Heart right ventricle (tissue), 16 donors: Measurements from ENCODE around the gene APOLD1. TPM values are rescaled to one million over a fixed set of nuclear protein-coding genes. Genes with fewer than 3 reads are reported as not detected.
"Not testable (repeated sequence)": the region's sequence is repeated elsewhere in the genome, so short reads cannot be mapped to it uniquely, and the experiment has no call there.

Experiments used
- ATAC-seq, 8 donors: fragments of 200-7000 bp; cut with Tn5 transposase; one replicate each; pipeline ENCODE4 v1.9.1; 2020; ENCODE audit warnings: mild to moderate bottlenecking in 8 of 8, moderate library complexity in 8 of 8, moderate number of reproducible peaks in 1 of 8
- DNase-seq, 2 donors: peaks; one replicate each; pipeline ENCODE4 v3.0.0-alpha.2; 2020
- H3K27ac ChIP-seq, 10 donors: fragments of 200-600 bp; sonication (generic) in 2 of 10; one replicate each; pipeline versions ENCODE4 v1.5.0 to v1.8.0; 2020 to 2022; ENCODE audit warnings: mild to moderate bottlenecking in 3 of 10
- H3K27me3 ChIP-seq, 7 donors: fragments of 200-600 bp; one replicate each; pipeline ENCODE4 v1.8.0; 2021 to 2022; ENCODE audit warnings: mild to moderate bottlenecking in 2 of 7
- H3K36me3 ChIP-seq, 9 donors: fragments of 200-600 bp; sonication (generic) in 1 of 9; one replicate each; pipeline versions ENCODE4 v1.5.0 to v1.8.0; 2020 to 2022; ENCODE audit warnings: mild to moderate bottlenecking in 2 of 9
- H3K4me1 ChIP-seq, 9 donors: fragments of 200-600 bp; sonication (generic) in 1 of 9; one replicate each; pipeline versions ENCODE4 v1.5.0 to v1.8.0; 2020 to 2022; ENCODE audit warnings: mild to moderate bottlenecking in 4 of 9
- H3K4me3 ChIP-seq, 10 donors: fragments of 200-600 bp; sonication (generic) in 2 of 10; one replicate each; pipeline versions ENCODE4 v1.5.0 to v1.8.0; 2020 to 2022; ENCODE audit warnings: mild to moderate bottlenecking in 7 of 10, moderate library complexity in 2 of 10
- H3K9me3 ChIP-seq, 11 donors: fragments of 200-600 bp in 10 of 11; sonication (generic) in 2 of 11; one replicate each; pipeline versions ENCODE4 v1.5.0 to v1.8.0; 2013 to 2022; ENCODE audit warnings: mild to moderate bottlenecking in 2 of 11, control low read depth in 1 of 11, moderate library complexity in 1 of 11
- WGBS, 2 donors: extraction: QIAGEN DNeasy Blood & Tissue Kit; methylation state at CpG; one replicate each; pipeline ENCODE4 v1.1.7; 2013; ENCODE audit warnings: inconsistent platforms in 1 of 2; 5-methylcytosine and 5-hydroxymethylcytosine counted together
- intact Hi-C, 10 donors: fragments of 100-400 bp; cut with DNase I; formaldehyde crosslinking; loops; one replicate each; pipeline versions ENCODE4 v1.11.1 to v1.14.2; 2022
- polyA plus RNA-seq, 2 donors: library from polyadenylated mRNA; stranded (reverse); fragments of 200-250 nt; gene quantifications; one replicate each; pipeline ENCODE4 v1.2.3, GENCODE V29; 2013
- total RNA-seq, 10 donors: library from RNA; stranded (reverse); fragmentation: NEBNext Ultra II Directional in 3 of 10; extraction: Animal tissue kit (Norgen Biotek cat#: 25700) in 3 of 10; gene quantifications; one replicate each; pipeline versions ENCODE4 v1.2.1 to v1.2.4, GENCODE V29; 2021 to 2023
- TF ChIP-seq, protein P1 (sequence below), 9 donors: fragments of 200-600 bp; sonication (generic) in 2 of 9; IDR thresholded peaks; one replicate each; pipeline versions ENCODE4 v1.5.0 to v1.8.0; 2021 to 2022; ENCODE audit warnings: antibody characterized with exemption in 9 of 9, mild to moderate bottlenecking in 5 of 9, moderate library complexity in 1 of 9
- donor health status: Arrhythmogenic right ventricular cardiomyopathy.
- donor health status: ischemic (EF 13 %, LVEDD 7.1; RV severe dilation, severe dysfunction).
- donor health status: healthy with polysubstance abuse.
- donor health status: DM: no; HTN: yes; CAD: no.
- donor health status: DM: no; HTN: no; CAD: no.
- donor health status: ischemic (EF 25% LVEDD 6.9; RV normal size, moderate dysfunction).
- donor health status: ischemic (EF 25% LVEDD 5.7; RV mildly dilated, moderate dysfunction).
- donor health status: healthy.
- donor health status: DM: yes; HTN: yes; CAD: no.
- donor health status: Ischemic cardiomyopathy.
- donor health status: ischemic (EF 35%, LVEDD 5.7; RV mildly dilated, moderate dysfunction).
- donor health status: nonischemic (EF 11% LVEDD 7.7; RV severe dilation, severe dysfunction).
- donor health status: DM: yes; HTN: yes; CAD: no.
- donor health status: PGD.
- donor health status: ischemic (EF 29% LVEDD 5.4; RV normal size, mild dysfunction).
- donor health status: nonischemic (EF 23%, LVEDD 6.1; RV moderate dilation, normal function).

Gene APOLD1
- total and polyA plus RNA-seq, 12 donors: 11.1 to 98.8 (median 20.6) TPM

DNA sequence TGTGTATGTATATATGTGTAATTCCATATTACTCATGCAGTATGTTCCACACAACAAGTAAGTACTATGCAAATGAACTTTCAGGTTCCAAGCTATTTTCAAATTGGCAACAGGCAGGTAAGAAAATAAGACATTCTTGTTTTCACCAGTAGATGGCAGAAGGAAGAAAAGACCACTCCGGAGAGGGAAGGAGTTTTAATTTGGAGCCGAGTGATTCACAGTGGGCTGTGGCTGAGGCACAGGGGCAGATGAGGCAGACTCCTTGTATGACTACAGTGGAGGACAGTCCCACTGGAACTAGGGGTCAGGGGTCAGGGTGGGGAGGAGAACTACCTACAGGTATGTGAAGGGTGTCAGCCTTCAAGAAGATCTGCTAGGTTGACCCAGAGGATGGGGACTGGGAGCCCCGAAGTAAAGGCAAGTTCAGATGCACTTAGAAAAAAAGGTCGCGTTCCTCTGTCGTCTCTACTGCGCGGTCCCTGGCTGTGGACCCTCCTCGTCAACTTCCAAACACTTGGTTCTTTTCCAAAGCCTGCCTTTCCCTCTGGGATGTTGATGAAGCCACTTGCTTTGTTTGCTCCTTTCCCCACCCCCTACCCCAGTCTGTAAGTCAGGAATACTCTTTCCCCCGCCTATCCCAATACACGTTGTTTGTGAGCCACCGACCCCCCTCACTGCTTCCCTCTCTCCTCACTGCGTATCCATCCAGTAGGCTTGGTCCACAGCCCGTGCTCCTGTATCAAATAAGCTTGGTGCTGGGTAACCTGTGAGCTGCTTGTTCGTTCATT is 51.8 kb downstream of the APOLD1 start:
- Histone ChIP-seq H3K27ac (no peak overlapping the region), H3K27me3 (no peaks in the 10 kb centered on the region), H3K4me1 (peaks cover 0 to 7% (median 0%) of the 10 kb centered on the region in 9 donors), H3K9me3 (no peaks in the 10 kb centered on the region), H3K4me3 (no peak overlapping the region), H3K36me3 (peaks cover 0 to 37% (median 14%) of the 10 kb centered on the region in 9 donors)
- peak; percentile 35 to 83 (median 56) for ATAC-seq
- intact Hi-C loops: loop anchor here in 7 of 10 donors (2.0 to 10.0 kb wide), 5 partner anchors 68 to 150 kb away; no protein-coding TSS in a partner anchor
- WGBS, 2 donors: 42 to 56% methylated on average over 15 of the region's 15 CpGs
- TF ChIP-seq, protein P1, sequence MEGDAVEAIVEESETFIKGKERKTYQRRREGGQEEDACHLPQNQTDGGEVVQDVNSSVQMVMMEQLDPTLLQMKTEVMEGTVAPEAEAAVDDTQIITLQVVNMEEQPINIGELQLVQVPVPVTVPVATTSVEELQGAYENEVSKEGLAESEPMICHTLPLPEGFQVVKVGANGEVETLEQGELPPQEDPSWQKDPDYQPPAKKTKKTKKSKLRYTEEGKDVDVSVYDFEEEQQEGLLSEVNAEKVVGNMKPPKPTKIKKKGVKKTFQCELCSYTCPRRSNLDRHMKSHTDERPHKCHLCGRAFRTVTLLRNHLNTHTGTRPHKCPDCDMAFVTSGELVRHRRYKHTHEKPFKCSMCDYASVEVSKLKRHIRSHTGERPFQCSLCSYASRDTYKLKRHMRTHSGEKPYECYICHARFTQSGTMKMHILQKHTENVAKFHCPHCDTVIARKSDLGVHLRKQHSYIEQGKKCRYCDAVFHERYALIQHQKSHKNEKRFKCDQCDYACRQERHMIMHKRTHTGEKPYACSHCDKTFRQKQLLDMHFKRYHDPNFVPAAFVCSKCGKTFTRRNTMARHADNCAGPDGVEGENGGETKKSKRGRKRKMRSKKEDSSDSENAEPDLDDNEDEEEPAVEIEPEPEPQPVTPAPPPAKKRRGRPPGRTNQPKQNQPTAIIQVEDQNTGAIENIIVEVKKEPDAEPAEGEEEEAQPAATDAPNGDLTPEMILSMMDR (IDR thresholded peaks at IDR 0.05): peak in 8 of 9 donors; percentile 29 to 63 (median 52)
- DNase-seq: peak in 1 of 2 donors; percentile 12

DNA sequence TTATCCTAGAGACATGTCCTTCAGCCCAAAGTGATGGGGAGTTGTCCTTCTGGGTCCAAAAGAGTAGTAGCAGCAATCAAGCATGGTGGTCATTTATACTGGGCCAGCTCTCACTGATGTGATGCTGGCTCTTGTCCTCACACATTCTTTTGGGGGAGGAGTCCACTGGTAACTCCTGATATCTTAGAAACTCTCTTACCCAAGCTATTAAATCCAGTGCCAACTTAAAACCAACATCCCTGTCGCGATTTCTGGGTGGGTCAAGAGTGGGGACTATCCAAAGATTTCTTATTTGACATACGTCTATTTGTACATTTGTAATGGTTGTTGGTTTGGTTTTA is 52.3 kb downstream of the APOLD1 start:
- WGBS, 2 donors: 93% methylated on average over 3 of the region's 3 CpGs
- TF ChIP-seq, protein P1 (IDR thresholded peaks at IDR 0.05): no peak
- DNase-seq (no peak), ATAC-seq (no peak)
- peaks cover 0 to 7% (median 0%) of the 10 kb centered on the region in 9 donors for H3K4me1 ChIP-seq
- intact Hi-C loops: loop anchor here in 7 of 10 donors (2.0 to 10.0 kb wide), 5 partner anchors 67 to 150 kb away; no protein-coding TSS in a partner anchor
- no peaks in the 10 kb centered on the region for H3K27me3 ChIP-seq
- H3K27ac ChIP-seq: no peak overlapping the region
- H3K36me3 ChIP-seq: peaks cover 0 to 31% (median 9%) of the 10 kb centered on the region in 9 donors
- H3K4me3 ChIP-seq: no peak overlapping the region
- H3K9me3 ChIP-seq: no peaks in the 10 kb centered on the region

DNA sequence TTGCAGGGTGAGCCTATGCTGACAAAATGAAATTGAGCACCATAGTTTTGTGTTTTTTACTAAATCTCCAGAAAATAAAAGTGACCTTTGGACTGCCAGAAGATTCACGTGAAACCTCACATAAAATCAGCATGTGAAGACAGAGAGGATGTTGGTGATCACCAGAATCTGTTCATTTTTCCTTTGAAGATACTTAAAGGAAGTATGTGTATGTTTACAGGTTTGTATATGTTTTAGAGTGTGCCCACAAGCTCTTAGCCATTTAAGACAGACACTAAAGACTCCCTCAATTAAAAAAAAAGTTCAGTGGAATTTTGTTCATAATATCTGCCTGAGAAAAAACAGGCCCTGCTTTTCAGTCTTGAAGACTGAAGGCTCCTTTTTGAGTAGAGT is 53.5 kb downstream of the APOLD1 start:
- no peak for ATAC-seq
- TF ChIP-seq, protein P1 (IDR thresholded peaks at IDR 0.05): no peak
- WGBS, 2 donors: 94 to 97% methylated on average over 1 of the region's 1 CpG

DNA sequence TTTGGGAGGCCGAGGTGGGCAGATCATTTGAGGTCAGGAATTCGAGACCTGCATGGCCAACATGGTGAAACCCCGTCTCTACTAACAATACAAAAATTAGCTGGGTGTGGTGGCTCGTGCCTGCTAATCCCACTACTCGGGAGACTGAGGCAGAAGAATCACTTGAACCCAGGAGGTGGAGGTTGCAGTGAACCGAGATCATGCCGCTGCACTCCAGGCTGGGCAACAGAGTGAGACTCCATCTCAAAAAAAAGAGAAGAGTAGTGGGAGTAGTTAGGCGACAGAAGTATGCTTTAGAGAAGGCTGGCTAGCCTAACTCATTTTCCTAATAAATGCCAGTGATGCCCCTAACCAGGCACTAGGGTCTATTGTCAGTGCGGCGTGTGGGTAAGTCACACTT is 54.0 kb downstream of the APOLD1 start:
- not testable (repeated sequence) for H3K4me3 ChIP-seq, H3K9me3 ChIP-seq, H3K27me3 ChIP-seq, H3K4me1 ChIP-seq, ATAC-seq, DNase-seq
- 95% methylated on average over 10 of the region's 10 CpGs for WGBS, 2 donors
- intact Hi-C loops: loop anchor here in 6 of 10 donors (5.0 to 10.0 kb wide), 4 partner anchors 65 to 148 kb away; no protein-coding TSS in a partner anchor
- Histone ChIP-seq H3K27ac (peak overlapping the region in 1 of 10 donors; percentile 31), H3K36me3 (peaks cover 0 to 15% (median 0%) of the 10 kb centered on the region in 9 donors)

More for the DNA sequence above, 53.5 kb downstream of the APOLD1 start:
- H3K4me1 ChIP-seq: peaks cover 0 to 7% (median 0%) of the 10 kb centered on the region in 9 donors
- H3K36me3 ChIP-seq: peaks cover 0 to 19% (median 0%) of the 10 kb centered on the region in 9 donors
- H3K9me3 ChIP-seq: no peaks in the 10 kb centered on the region
- intact Hi-C loops: loop anchor here in 6 of 10 donors (5.0 to 10.0 kb wide), 4 partner anchors 66 to 148 kb away; no protein-coding TSS in a partner anchor
- H3K27ac ChIP-seq: no peak overlapping the region
- no peaks in the 10 kb centered on the region for H3K27me3 ChIP-seq
- H3K4me3 ChIP-seq: no peak overlapping the region
- no peak for DNase-seq
